ENCODE data around the gene PRKRA.
"Not testable (repeated sequence)": the region's sequence is repeated elsewhere in the genome, so short reads cannot be mapped to it uniquely, and the experiment has no call there.

Gene PRKRA

DNA sequence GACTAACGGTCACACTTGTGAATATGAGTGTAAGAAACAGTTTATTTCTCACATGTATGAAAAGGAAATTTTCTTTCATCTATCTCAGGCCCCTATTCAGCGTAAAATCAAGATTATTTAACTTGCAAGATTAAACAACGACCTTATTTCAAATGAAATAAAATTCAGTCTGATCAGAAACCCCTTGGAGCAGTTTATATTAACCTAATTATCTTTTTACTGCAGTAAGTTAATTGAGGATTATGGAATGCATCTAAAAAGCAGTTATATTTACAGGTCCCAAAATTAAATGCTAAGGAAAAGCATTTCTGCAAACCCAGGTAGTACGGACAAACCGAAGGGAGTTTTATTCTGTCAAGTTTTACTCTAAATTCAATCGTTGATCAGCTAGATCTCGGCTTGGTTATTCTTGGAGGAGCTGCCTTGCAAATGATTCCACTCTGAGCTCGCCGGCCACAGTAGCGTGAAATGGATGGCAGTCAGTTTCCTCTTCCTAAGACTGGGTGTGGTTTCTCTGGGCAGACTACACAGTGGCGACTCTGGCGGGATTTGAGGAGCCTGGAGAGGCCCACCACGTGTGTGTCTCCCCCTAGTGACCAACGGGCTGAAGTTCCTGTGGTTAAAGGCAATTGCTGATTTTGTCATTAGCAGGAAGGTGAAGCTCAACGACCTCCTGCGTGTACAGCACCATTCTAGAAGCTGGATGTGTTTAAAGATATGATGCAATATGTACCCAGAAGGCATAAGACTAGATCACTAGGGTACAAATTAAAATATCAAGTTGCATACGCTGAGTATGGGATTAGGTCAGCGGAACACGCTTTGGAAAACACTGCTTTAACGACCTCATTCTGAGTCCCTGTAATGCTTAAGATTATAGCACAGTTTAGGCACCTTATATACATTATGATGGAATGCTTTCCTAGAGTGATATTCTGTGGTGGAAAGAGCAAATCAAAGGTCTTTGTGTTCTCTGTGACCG, 36.4 kb downstream of the PRKRA start:
- peak; percentile 43 to 48 for DNase-seq (ENCODE audit: low read depth in 2 of 2, low spot score in 1 of 2)

- DNase-seq (ENCODE audit: low read depth in 2 of 2, low spot score in 1 of 2) = peak; percentile 52 to 53
These were observed 37.3 kb downstream of the PRKRA start for GRCh38 chr2:178413472-178414265.

DNA sequence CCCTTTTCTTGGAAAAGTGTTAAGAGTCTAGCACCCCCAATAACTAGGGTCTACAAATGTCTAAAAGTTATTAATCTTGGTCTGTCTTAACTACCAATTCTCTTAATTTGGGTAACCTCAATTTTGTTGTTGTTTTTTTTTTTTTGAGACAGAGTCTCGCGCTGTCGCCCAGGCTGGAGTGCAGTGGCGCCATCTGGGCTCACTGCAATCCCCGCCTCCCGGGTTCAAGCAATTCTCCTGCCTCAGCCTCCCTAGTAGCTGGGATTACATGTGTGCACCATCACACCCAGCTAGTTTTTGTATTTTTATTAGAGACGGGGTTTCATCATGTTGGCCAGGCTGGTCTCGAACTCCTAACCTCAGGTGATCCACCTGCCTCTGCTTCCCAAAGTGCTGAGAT, 38.5 kb downstream of the PRKRA start:
- not testable (repeated sequence) for DNase-seq (ENCODE audit: low read depth in 2 of 2, low spot score in 1 of 2)

DNA sequence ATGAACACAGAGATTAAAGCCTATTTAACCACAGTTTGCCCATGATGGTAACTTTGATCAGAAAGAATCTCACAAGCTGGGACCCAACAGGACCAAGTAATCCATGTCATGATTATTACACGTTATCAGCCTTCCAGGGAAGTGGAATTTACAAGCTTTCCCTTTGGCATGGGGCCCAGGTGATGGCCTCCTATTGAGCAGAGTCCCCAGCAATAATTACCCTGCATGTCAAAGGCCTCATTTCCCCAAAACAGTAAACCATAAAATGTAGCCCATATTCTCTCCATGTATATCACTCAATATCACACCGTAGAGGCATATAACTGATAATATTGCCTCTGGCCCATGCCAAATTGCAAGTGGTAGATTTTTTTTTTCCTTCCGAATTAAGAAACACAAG, 38.9 kb downstream of the PRKRA start:
- DNase-seq (ENCODE audit: low read depth in 2 of 2, low spot score in 1 of 2) = no peak

DNA sequence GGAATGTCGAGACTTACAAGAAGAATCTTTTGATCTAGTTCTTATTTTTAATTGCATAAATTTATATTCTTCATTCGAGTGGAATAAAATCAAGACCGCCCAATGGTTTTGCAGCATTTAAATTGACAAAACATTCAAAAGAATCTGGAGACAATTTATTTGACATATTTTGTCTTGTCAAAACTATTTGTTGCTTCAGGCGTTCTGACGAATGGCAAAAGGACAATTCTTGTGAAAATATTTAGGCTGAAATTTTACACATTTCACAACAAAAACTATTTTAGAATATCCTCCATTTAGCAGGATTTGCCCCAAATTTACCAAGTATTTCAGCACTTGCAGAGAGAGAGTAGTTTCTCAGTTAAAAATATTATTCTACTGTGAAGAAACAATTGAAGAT, 41.7 kb downstream of the PRKRA start:
- DNase-seq (ENCODE audit: low read depth in 2 of 2, low spot score in 1 of 2) = no peak

- no peak for DNase-seq (ENCODE audit: low read depth in 2 of 2, low spot score in 1 of 2)
These were observed 46.6 kb downstream of the PRKRA start for GRCh38 chr2:178404368-178404767.

- no peak for DNase-seq (ENCODE audit: low read depth in 2 of 2, low spot score in 1 of 2)
These were observed 47.2 kb downstream of the PRKRA start for GRCh38 chr2:178403671-178404306.

GRCh38 chr2:178401994-178402437, 49.0 kb downstream of the PRKRA start:
- DNase-seq (ENCODE audit: low read depth in 2 of 2, low spot score in 1 of 2) = no peak

DNA sequence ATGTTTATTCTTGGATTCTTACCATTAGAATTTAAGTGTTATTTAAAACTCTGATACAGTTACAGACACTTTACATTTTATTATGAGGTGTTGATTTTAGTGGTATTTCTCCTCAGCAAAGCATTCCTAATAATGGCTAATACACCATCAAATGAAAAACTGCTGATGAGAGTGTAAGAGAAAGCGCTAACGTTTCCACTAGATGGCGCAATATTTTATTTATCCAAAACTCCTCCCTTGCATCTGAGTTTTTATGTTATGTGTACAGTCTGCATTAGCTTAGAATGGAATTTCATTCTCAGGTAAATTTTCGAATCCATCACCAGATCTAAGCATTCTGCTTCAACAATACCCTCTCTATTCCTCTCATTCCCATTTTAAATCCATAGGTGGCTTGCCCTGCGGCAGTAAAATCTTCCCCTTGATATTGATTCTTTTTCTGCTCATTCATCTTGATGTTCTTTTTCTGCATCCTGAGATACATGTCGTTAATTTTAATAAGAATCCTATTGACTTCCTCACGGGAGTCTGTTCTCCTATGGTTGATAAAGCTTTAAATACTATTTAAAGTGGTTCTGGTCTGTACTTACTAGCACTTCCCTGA, 53.9 kb downstream of the PRKRA start:
- no peak for DNase-seq (ENCODE audit: low read depth in 2 of 2, low spot score in 1 of 2)

- no peak for DNase-seq (ENCODE audit: low read depth in 2 of 2, low spot score in 1 of 2)
These were observed 54.9 kb downstream of the PRKRA start for GRCh38 chr2:178395941-178396570.

DNA sequence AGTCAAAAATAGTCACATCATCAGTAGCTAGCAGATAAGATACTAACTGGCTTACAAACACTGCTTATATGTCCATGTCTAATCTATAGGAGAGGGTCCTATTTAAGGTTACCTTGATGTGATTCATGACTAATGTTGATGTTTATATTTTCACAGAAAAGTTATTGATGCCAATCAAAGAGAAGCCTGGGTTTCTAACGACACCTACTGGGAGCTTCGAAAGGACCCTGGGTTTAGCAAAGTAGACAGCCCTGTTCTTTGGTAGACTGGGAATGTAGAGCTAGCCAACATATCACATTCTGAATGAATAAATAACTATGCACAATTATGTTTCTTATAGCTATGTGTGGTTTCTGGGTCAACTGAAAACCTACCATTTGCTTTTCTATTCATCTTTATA, 55.7 kb downstream of the PRKRA start:
- no peak for DNase-seq (ENCODE audit: low read depth in 2 of 2, low spot score in 1 of 2)

DNA sequence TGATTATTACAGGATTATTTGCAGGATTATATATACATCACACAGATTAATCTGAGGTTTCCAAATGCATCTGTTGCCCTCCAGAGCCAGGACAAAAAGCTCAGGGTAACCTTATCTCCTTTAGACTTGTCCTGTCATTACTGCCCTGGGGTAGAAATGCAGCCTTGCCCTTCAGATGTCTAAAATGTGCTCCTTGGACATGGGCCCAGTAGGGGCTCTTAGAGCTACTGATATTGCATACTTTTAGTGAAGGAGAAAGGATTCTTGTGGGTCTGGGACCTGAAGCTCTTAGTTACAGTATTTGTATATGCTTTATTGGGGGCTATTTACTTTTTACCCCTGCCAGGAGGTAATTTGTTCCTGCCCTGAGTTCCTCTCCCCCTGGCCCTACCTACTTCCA, 56.1 kb downstream of the PRKRA start:
- DNase-seq (ENCODE audit: low read depth in 2 of 2, low spot score in 1 of 2) = no peak

DNA sequence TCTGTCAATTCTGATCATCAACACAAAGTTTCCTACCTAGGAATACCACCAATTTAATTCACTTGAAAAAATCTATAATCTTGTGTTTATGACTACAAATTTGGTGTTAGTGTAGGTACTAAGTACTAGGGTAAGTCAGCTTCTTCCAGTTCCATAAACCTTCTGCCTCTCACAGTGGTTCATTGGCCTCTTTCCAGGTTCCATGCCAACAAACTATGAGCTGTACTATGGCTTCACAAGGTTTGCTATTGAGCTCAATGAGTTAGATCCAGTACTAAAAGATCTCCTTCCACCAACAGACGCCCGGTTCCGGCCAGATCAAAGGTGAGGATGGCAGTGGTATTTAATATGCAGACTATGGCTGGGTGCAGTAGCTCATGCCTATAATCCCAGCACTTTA, 58.8 kb downstream of the PRKRA start:
- no peak for DNase-seq (ENCODE audit: low read depth in 2 of 2, low spot score in 1 of 2)

DNA sequence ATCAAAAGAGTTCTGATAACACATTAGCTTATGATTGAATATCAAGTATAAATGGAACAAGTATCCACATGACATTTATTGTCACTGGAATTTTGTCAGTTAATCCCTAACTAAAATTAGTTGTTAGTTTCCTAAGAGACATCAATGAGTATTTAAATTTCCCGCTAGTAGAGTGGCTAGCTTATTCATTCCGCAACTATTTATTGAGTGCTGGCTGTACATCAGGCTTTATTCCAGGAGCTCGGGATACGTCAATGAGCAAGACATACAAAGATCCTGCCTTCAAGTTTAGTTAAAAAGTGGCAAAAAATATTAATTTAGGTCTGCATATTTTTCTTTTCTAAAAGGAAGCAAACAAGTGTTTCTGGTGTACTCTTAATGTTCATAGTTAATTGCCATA, 59.3 kb downstream of the PRKRA start:
- no peak for DNase-seq (ENCODE audit: low read depth in 2 of 2, low spot score in 1 of 2)

- no peak for DNase-seq (ENCODE audit: low read depth in 2 of 2, low spot score in 1 of 2)
These were observed 62.7 kb downstream of the PRKRA start for GRCh38 chr2:178388287-178388686.

DNA sequence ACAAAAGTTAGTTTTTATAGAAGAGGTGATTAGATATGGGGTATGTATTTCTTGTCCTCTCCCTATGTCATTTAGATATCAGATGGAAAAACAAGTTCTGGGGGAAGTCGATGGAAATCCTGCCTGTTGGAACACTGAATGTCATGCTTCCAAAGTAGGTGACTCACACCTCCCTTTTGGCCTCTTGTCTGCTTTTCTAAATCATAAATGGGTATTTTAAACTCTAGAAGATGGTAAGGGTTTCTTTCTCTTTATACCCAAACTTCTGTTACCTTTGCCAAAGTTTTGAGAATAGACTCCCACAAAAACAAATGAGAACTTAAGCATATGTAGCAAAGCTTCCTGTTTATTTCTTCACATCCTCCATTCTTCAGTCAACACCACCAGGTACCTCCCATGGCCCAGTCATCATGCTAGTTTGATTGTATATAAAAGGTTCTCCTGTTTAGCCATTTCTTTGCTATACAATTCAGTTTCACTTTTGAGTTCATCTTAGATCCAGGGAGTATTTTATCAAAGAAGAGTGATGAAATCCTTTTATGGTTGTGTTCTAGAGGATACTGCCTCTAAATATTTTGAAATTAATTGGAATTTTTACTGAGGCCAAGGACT, 63.9 kb downstream of the PRKRA start:
- DNase-seq (ENCODE audit: low read depth in 2 of 2, low spot score in 1 of 2) = no peak

- no peak for DNase-seq (ENCODE audit: low read depth in 2 of 2, low spot score in 1 of 2)
These were observed 65.3 kb downstream of the PRKRA start for GRCh38 chr2:178385595-178386148.

DNA sequence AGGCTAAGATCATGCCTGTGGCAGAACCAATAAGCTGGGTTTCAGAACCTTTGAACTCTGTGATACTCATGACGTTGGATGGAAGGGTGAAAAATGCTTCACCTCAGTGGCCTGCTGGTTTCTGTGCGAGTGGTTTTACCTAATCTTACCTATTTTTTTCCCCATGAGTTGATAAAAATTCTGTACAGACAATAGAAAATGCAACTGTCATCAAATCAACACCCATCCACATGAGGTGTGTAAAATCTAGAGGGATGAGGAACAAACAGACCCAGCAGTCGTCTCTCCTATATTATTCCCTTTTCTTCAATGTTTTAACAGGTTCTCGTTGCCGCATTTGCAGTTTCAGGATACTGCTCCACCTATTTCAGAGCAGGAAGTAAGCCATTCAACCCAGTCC, 67.3 kb downstream of the PRKRA start:
- DNase-seq (ENCODE audit: low read depth in 2 of 2, low spot score in 1 of 2) = no peak
